HepG2 (cell line): ENCODE measurements around the gene GIPC1. TPM values are rescaled to one million over a fixed set of nuclear protein-coding genes. Genes with fewer than 3 reads are reported as not detected.

Experiments
- AGO2 ChIP-seq: fragments of 200-400 bp; formaldehyde crosslinking; optimal IDR thresholded peaks from 2 replicates; pipeline ENCODE3; 2017; ENCODE audit warnings: mild to moderate bottlenecking, low read depth, low read length, moderate library complexity
- BRD4 ChIP-seq: sonication (generic); formaldehyde crosslinking; IDR thresholded peaks from 2 replicates; pipeline ENCODE4 v1.4.0; 2020; ENCODE audit warnings: missing genetic modification reagents
- GZF1 ChIP-seq: sonication (generic); formaldehyde crosslinking; IDR thresholded peaks from 2 replicates; pipeline ENCODE4 v1.5.1; 2020; ENCODE audit warnings: mild to moderate bottlenecking, missing genetic modification reagents
- HDAC2 ChIP-seq: sonication (generic); formaldehyde crosslinking; IDR thresholded peaks from 2 replicates; pipeline ENCODE4 v1.4.0; 2020; ENCODE audit warnings: missing genetic modification reagents
- HNF4A ChIP-seq: sonication (generic); formaldehyde crosslinking; IDR thresholded peaks from 2 replicates; pipeline ENCODE4 v1.4.0; 2020; ENCODE audit warnings: missing genetic modification reagents
- JUND ChIP-seq: sonication (generic); formaldehyde crosslinking; IDR thresholded peaks from 2 replicates; pipeline ENCODE4 v1.8.0; 2022; ENCODE audit warnings: mild to moderate bottlenecking, missing genetic modification reagents
- MLX ChIP-seq: IDR thresholded peaks from 2 replicates; pipeline ENCODE4 v1.6.1; 2016
- PHF5A ChIP-seq: IDR thresholded peaks from one replicate; pipeline ENCODE4 v1.6.1; 2018; ENCODE audit warnings: low read depth, missing genetic modification reagents; ENCODE audit not compliant: unreplicated experiment
- RBM39 ChIP-seq: fragments of 200-400 bp; formaldehyde crosslinking; IDR thresholded peaks from one replicate; pipeline ENCODE4 v1.6.1; 2018; ENCODE audit warnings: antibody characterized with exemption, mild to moderate bottlenecking, low read depth, low read length; ENCODE audit not compliant: poor library complexity, severe bottlenecking
- SKI ChIP-seq: fragments of 450-650 bp; IDR thresholded peaks from one replicate; pipeline ENCODE4 v1.6.1; 2018; ENCODE audit warnings: mild to moderate bottlenecking; ENCODE audit not compliant: partially characterized antibody
- TRAFD1 ChIP-seq: sonication (generic); formaldehyde crosslinking; IDR thresholded peaks from 2 replicates; pipeline ENCODE4 v1.5.1; 2020; ENCODE audit warnings: missing genetic modification reagents, mild to moderate bottlenecking, borderline replicate concordance
- ZBTB33 ChIP-seq: sonication (generic); formaldehyde crosslinking; IDR thresholded peaks from 2 replicates; pipeline ENCODE4 v1.4.0; 2020; ENCODE audit warnings: missing genetic modification reagents
- ZC3H13 ChIP-seq: sonication (generic); formaldehyde crosslinking; IDR thresholded peaks from 2 replicates; pipeline ENCODE4 v1.8.1; 2023; ENCODE audit warnings: mild to moderate bottlenecking, missing genetic modification reagents, moderate library complexity
- ZNF276 ChIP-seq: sonication (generic); formaldehyde crosslinking; IDR thresholded peaks from 2 replicates; pipeline ENCODE4 v1.4.0; 2020; ENCODE audit warnings: mild to moderate bottlenecking, low read depth, missing genetic modification reagents
- ZNF30 ChIP-seq: sonication (generic); formaldehyde crosslinking; IDR thresholded peaks from 2 replicates; pipeline ENCODE4 v1.5.0; 2020; ENCODE audit warnings: mild to moderate bottlenecking, missing genetic modification reagents
- ZNF431 ChIP-seq: sonication (generic); formaldehyde crosslinking; IDR thresholded peaks from 2 replicates; pipeline ENCODE4 v1.9.0; 2022; ENCODE audit warnings: missing genetic modification reagents, low read depth, mild to moderate bottlenecking, borderline replicate concordance
- ZNF776 ChIP-seq: sonication (generic); formaldehyde crosslinking; IDR thresholded peaks from 2 replicates; pipeline ENCODE4 v1.4.0; 2020; ENCODE audit warnings: mild to moderate bottlenecking, missing genetic modification reagents
- ZNF790 ChIP-seq: sonication (generic); formaldehyde crosslinking; IDR thresholded peaks from 2 replicates; pipeline ENCODE4 v1.8.0; 2022; ENCODE audit warnings: missing genetic modification reagents, mild to moderate bottlenecking, borderline replicate concordance
- ZNF816 ChIP-seq: sonication (generic); formaldehyde crosslinking; IDR thresholded peaks from 2 replicates; pipeline ENCODE4 v1.8.0; 2022; ENCODE audit warnings: missing genetic modification reagents, mild to moderate bottlenecking, borderline replicate concordance
- ZNF850 ChIP-seq: sonication (generic); formaldehyde crosslinking; conservative IDR thresholded peaks from 2 replicates; pipeline ENCODE4 v1.9.0; 2021; ENCODE audit warnings: mild to moderate bottlenecking, missing genetic modification reagents
- ZSCAN9 ChIP-seq: IDR thresholded peaks from 2 replicates; pipeline ENCODE4 v1.6.1; 2016; ENCODE audit warnings: borderline replicate concordance
- polyA plus RNA-seq, 8 experiments: library from polyadenylated mRNA; depleted of rRNA in 3 of 8; stranded (reverse) in 7 of 8; unstranded in 1 of 8; fragments of >200 nt; fragmentation: Illumina TruSeq in 4 of 8; extraction: Trizol in 4 of 8; gene quantifications; 2 replicates each; pipeline versions ENCODE4 v1.2.1 to v1.2.3, GENCODE V29; 2011 to 2016; ENCODE audit warnings: low read depth in 4 of 8, missing spikeins in 1 of 8, mixed read lengths in 1 of 8; ENCODE audit not compliant: insufficient read depth in 1 of 8
- total RNA-seq, 5 experiments: library from RNA; depleted of rRNA; stranded (reverse); fragments of >200 nt; fragmentation: Illumina TruSeq; extraction: Trizol; gene quantifications; 2 replicates each; pipeline ENCODE4 v1.2.3, GENCODE V29; 2016; ENCODE audit warnings: low read depth in 1 of 5

GIPC1 gene
- total and polyA plus RNA-seq, 2 of the 13 experiments (the other 11 are each of a cell fraction or from before 2014, with no cell fraction given): 27.1 to 48.1 TPM

- TF ChIP-seq HNF4A: no peak
- peak; percentile 75; the same call in 1 of the 2 replicates for TF ChIP-seq ZSCAN9 (CRISPR knock-in tag)
- TF ChIP-seq JUND (CRISPR knock-in tag): 0 out of 2 replicates have a peak, but pooled peaks have one; percentile 26
- TF ChIP-seq ZNF790 (CRISPR knock-in tag): peak; percentile 45; the same call in 1 of the 2 replicates
- 0 out of 2 replicates have a peak, but pooled peaks have one; percentile 33 for TF ChIP-seq ZBTB33 (CRISPR knock-in tag)
- TF ChIP-seq ZNF776 (CRISPR knock-in tag): no peak
- no peak for TF ChIP-seq GZF1 (CRISPR knock-in tag)
- TF ChIP-seq SKI: peak; percentile 94
- TF ChIP-seq TRAFD1: no peak
- TF ChIP-seq ZNF850 (CRISPR knock-in tag): no peak
- no peak for TF ChIP-seq MLX (CRISPR knock-in tag)
- 0 out of 2 replicates have a peak, but pooled peaks have one; percentile 62 for TF ChIP-seq ZC3H13
- TF ChIP-seq BRD4 (CRISPR knock-in tag): no peak
- TF ChIP-seq HDAC2: peak; percentile 35; the same call in 1 of the 2 replicates
- TF ChIP-seq AGO2: no peak
- 0 out of 2 replicates have a peak, but pooled peaks have one; percentile 13 for TF ChIP-seq ZNF816 (CRISPR knock-in tag)
- TF ChIP-seq RBM39: no peak
- no peak for TF ChIP-seq ZNF30
- TF ChIP-seq PHF5A (CRISPR knock-in tag): no peak
- TF ChIP-seq ZNF431 (CRISPR knock-in tag): no peak
- TF ChIP-seq ZNF276: 0 out of 2 replicates have a peak, but pooled peaks have one; percentile 50
Observed at GRCh38 chr19:14496029-14496833, at the start of gene GIPC1 (continued).
